LoVo (cell line): Measurements from ENCODE around the gene TM9SF2.
"Not testable (repeated sequence)": the region's sequence is repeated elsewhere in the genome, so short reads cannot be mapped to it uniquely, and the experiment has no call there.

ENCODE experiments used
- DNase-seq: peaks from one replicate; pipeline ENCODE4 v3.0.0-alpha.2; 2016; ENCODE audit warnings: low spot score

Gene TM9SF2

GRCh38 chr13:99536023-99536422, 34.8 kb downstream of the TM9SF2 start:
- no peak for DNase-seq

DNA sequence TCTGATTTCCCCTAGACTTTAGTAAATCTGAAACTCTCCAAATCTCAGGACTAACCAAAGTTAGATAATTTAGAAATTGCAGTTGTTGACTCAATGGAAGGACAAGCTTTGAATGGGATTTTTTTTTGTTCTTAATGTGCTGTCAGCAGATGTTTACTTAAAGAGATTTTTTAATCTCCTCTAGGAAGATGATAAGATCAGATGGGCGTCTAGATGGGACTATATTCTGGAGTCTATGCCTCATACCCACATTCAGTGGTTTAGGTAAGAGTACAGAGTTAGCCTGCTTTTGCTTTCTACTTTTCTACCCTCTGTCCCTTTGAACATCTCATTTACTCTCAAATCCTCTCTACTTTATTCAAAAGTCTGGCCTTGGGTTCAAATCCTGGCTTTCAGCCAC, 39.3 kb downstream of the TM9SF2 start:
- DNase-seq, result no peak

GRCh38 chr13:99542788-99543406, 41.6 kb downstream of the TM9SF2 start:
- DNase-seq, result no peak

DNA sequence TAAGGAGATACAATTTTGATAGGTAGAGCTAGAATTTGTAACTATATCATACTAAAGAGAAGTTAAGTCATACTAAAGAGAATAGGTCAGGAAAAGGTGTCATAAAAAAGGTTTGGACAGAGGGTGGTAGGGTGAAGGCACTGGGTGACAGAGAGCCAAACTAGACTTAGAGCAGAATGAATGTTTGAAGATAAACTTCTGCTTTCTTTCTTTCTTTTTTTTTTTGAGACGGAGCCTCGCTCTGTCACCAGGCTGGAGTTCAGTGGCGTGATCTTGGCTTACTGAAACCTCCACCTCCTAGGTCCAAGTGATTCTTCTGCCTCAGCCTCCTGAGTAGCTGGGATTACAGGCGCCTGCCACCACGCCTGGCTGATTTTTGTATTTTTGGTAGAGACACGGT, 44.1 kb downstream of the TM9SF2 start:
- DNase-seq, result no peak

DNA sequence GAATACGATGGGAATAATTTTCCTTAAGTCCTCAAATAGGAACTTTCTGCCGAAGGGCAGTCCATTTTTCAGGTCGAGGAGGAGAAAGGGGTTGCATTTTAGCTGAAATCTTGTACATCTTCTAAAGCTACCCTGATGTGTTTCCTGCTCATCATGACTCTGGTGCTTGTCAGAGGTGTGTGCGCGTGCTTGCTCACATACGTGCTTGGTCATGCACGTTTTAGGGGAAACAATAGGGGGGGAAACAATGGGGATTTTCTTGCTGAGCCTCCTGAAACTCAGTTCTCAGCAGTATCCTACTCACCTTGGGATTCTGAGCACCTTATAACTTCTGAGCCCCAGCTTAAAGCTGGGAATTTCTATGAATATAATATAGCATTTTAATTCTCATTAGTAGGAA, 44.7 kb downstream of the TM9SF2 start:
- DNase-seq, result no peak

- DNase-seq, result no peak
These were observed 45.6 kb downstream of the TM9SF2 start for GRCh38 chr13:99546878-99547277.

- no peak for DNase-seq
These were observed 47.2 kb downstream of the TM9SF2 start for GRCh38 chr13:99548448-99548847.

GRCh38 chr13:99553033-99553432, 51.8 kb downstream of the TM9SF2 start:
- DNase-seq, result no peak

GRCh38 chr13:99555149-99555548, 53.9 kb downstream of the TM9SF2 start:
- no peak for DNase-seq

DNA sequence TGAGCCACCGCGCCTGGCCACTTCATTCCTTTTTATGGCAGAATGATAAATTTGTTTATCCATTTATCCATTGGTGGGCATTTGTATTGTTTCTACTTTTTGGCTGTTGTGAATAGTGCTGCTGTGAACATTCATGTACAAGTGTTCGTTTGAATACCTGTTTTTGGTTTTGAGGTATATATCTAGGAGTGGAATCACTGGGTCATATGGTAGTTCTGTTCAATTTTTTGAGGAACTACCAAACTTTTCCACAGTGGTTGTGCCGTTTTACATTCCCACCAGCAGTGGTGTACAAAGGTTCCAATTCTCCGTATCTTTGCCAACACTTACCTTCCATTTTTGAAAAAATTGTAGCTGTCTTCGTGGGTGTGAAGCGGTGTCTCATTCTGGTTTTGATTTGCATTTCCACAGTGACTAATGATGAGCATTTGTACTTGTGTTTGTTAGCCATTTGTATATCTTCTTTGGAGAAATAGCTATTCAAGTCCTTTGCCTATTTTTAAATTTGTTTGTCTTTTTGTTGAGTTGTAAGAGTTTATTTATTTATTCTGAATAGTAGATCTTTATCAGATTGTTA, 55.7 kb downstream of the TM9SF2 start:
- DNase-seq, result no peak

DNA sequence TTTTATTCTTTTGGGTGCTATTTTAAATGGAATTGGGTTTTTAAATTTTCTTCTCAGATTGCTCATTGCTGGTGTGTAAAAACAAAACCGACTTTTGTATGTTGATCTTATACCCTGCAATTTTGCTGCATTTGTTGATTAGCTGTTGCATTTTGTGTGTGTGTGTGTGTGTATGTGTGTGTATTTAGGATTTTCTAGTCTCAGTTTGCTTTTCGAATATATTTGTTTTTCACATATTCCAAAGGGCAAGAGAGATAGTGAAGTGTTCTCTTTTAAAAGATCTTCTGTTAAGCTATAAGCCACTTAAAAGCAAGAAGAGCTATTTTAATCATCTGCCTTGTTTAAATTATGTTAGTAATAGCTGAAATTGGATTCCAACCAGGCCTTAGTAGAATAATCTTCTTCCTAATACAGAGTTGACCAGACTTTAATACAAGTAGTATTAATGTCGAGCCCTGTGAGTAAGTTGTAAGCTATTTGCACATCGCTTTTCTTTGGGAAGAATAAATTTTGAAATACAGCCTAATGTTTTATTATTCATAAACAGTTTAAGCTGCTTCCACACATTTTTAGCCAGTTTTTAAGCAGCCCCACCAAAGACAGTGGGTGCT, 57.4 kb downstream of the TM9SF2 start:
- DNase-seq, result no peak

- DNase-seq, result no peak
These were observed 58.3 kb downstream of the TM9SF2 start for GRCh38 chr13:99559560-99559959.

DNA sequence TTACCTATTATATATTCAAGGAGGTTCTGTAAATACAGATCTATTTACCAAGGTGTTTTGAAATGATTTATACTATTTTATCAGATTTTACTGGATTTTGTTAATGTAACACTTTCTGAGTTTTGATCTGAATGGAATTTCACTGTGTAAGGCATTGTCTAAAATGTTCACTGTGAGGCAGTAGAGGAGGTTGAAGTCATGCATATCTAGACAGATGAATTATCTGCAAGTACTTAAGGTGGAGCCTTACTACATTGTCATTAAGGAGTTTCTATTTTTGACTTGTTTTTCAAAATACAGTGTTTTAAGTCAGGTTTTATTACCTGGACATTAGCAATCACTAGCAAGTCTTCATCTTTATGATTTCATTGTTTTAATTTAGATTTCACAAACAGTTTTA, 62.1 kb downstream of the TM9SF2 start:
- no peak for DNase-seq

- no peak for DNase-seq
These were observed 63.1 kb downstream of the TM9SF2 start for GRCh38 chr13:99564386-99564785.

GRCh38 chr13:99565478-99566124, 64.3 kb downstream of the TM9SF2 start:
- DNase-seq, result no peak

DNA sequence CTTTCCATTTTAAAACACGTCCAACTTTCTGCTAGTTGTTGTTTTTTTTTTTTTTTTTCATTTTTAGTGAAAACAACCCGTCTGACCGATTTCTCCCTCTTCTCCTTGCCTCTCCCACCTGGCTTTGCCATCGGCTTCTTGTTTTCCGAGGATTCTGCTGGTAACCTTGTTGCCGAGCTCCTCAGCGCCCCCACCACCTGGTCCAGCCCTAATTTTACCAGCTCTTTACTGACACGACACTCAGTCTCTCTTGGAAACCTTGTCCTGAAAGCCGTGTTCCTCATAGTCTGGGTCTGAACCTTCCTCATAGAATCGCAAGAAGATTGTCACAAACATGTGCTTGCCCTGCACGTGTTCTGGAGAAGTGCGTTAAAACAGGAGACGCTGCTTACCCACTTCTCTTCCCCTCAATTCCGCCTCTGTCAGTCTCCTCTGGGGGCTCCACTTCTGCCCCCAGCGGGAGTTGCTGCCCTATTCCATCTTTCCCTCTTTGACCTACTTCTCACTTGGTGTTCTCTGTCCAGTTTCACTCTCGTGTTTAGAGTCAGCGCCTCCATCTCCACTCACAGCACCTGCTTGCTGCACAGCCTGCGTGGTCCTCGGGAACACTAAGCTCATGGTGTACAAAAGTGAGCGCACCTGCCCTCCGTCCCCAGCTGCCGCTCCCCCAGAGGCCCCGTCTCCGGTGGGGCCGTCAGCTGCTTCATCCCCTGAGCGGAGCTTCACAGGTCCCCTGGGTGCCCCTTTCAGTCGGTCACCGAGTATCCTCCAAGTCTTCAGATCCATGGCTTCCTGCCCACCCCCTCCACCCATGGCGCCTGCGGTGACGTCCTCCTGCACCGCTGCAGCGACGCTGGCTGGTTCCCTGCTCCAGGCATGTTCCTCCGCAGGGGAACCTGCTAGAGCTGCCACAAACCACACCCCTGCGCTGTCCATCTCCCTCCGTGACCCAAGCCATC, 65.1 kb downstream of the TM9SF2 start:
- DNase-seq, result no peak

GRCh38 chr13:99568901-99569300, 67.6 kb downstream of the TM9SF2 start:
- not testable (repeated sequence) for DNase-seq

GRCh38 chr13:99572131-99572530, 70.9 kb downstream of the TM9SF2 start:
- no peak for DNase-seq

DNA sequence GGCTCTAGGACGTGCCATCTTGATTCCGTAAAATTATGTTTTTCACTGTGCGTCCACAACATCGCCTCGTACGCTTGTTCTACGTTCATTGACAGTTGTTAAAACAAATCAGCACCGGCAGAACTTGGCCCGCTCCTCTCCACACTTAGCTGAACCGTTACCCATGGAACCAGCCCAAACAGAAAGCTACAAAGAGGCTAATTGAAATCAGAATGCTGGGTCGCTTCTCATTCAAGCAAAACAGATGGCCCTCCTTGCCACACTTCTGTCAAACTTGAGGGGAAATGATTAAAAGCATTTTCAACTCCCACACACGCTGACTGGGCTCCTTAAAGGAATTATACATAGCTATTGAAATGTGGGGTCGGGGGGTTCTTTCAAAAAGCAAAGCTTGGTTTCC, 71.6 kb downstream of the TM9SF2 start:
- no peak for DNase-seq

DNA sequence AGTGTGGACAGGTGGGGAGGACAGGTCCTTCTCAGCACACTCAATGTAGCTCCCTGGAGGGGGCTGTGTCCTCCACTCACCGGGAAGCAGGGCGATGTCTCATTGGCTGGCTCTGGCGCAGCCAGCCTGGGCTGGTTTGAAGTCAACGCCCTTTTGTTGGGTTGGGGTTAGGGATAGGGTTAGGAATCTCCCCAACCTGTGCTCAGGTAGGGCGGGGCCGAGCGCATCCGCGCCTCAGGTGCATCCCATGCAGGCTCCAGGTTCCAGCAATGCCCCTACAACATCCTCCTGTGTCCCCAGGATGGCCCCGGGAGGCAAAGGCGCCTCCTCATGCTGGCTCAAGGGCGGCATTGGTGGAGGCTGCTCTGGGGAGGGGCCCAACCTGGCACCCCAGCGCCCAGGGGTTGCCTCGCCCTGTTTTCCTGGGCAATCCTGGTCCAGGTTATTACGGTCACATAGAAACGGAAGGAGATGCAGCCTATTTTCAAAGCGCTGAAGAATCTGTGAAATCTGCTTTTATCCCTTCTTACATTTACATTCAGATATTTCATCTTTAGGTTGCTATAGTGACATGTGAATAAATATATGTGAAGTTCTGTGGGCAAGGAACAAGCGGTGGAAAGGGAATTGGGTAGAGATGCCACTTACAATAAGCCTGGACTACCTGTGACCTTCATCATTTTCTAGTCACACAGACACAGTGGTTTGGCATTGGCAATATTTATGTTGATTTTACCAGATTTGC, 74.3 kb downstream of the TM9SF2 start:
- no peak for DNase-seq
